SU-DHL-6 (cell line): ENCODE results near the gene OR13C8.

Experiments used
- H2AFZ ChIP-seq: fragments of 200-600 bp; sonication (generic); 2 replicates; pipeline ENCODE4 v1.6.1; 2014; ENCODE audit warnings: low read depth, mild to moderate bottlenecking, moderate library complexity, mixed read lengths, antibody characterized with exemption, low read length; ENCODE audit not compliant: severe bottlenecking
- H3F3A ChIP-seq: fragments of 200-600 bp; shearing (Covaris generic); 2 replicates; pipeline ENCODE4 v1.6.0; 2016; ENCODE audit warnings: antibody characterized with exemption, mild to moderate bottlenecking; ENCODE audit not compliant: insufficient read depth
- H3K27ac ChIP-seq: fragments of 200-600 bp; sonication (generic); 2 replicates; pipeline ENCODE4 v1.5.1; 2016; ENCODE audit warnings: low read depth, mild to moderate bottlenecking, low read length, moderate library complexity, mixed read lengths
- H3K27me3 ChIP-seq: fragments of 200-600 bp; sonication (generic), shearing (Covaris generic); 2 replicates; pipeline ENCODE4 v1.6.0; 2014; ENCODE audit warnings: mild to moderate bottlenecking, low read length
- H3K36me3 ChIP-seq: fragments of 200-600 bp; sonication (generic); 2 replicates; pipeline ENCODE4 v1.6.1; 2014; ENCODE audit warnings: mild to moderate bottlenecking, low read length, mixed read lengths
- H3K4me2 ChIP-seq: fragments of 300-600, 200-600 bp; shearing (Covaris generic), sonication (generic); 2 replicates; pipeline ENCODE4 v1.6.0; 2014; ENCODE audit warnings: low read length, low read depth, mild to moderate bottlenecking; ENCODE audit not compliant: poor library complexity, severe bottlenecking
- H3K4me3 ChIP-seq: fragments of 200-600 bp; sonication (generic); 2 replicates; pipeline ENCODE4 v1.5.1; 2014; ENCODE audit warnings: antibody characterized with exemption, low read length, mild to moderate bottlenecking, mixed read lengths; ENCODE audit not compliant: insufficient read depth, poor library complexity, severe bottlenecking
- H3K79me2 ChIP-seq: fragments of 200-600 bp; sonication (generic); 2 replicates; pipeline ENCODE4 v1.6.1; 2014; ENCODE audit warnings: mild to moderate bottlenecking, low read length, moderate library complexity; ENCODE audit not compliant: insufficient read depth
- H3K9ac ChIP-seq: fragments of 200-600 bp; sonication (generic); 2 replicates; pipeline ENCODE4 v1.7.0; 2014; ENCODE audit warnings: mild to moderate bottlenecking, low read length
- H3K9me2 ChIP-seq: fragments of 200-600 bp; sonication (generic); replicated peaks from 2 replicates; pipeline ENCODE4 v1.6.1; 2014; ENCODE audit warnings: low read length; ENCODE audit not compliant: insufficient read depth
- H3K9me3 ChIP-seq: fragments of 200-600 bp; sonication (generic); 2 replicates; pipeline ENCODE4 v1.6.1; 2014; ENCODE audit warnings: low read length, mixed read lengths; ENCODE audit not compliant: insufficient read depth
- H4K20me1 ChIP-seq: fragments of 200-600 bp; sonication (generic); 2 replicates; pipeline ENCODE4 v1.6.1; 2014; ENCODE audit warnings: low read depth, mild to moderate bottlenecking, antibody characterized with exemption, low read length, moderate library complexity, mixed read lengths
- CTCF ChIP-seq: fragments of 200-600 bp; sonication (generic); IDR thresholded peaks from one replicate; pipeline ENCODE4 v1.5.1; 2017; ENCODE audit warnings: antibody characterized with exemption, mild to moderate bottlenecking, low read length, moderate library complexity; ENCODE audit not compliant: insufficient read depth, poor library complexity, severe bottlenecking
- EZH2phosphoT487 ChIP-seq: fragments of 200-600 bp; sonication (generic), shearing (Covaris generic); conservative IDR thresholded peaks from 2 replicates; pipeline ENCODE4 v1.6.1; 2018; ENCODE audit warnings: mild to moderate bottlenecking, antibody characterized with exemption, low read length, moderate library complexity, mixed read lengths

OR13C8 gene

DNA sequence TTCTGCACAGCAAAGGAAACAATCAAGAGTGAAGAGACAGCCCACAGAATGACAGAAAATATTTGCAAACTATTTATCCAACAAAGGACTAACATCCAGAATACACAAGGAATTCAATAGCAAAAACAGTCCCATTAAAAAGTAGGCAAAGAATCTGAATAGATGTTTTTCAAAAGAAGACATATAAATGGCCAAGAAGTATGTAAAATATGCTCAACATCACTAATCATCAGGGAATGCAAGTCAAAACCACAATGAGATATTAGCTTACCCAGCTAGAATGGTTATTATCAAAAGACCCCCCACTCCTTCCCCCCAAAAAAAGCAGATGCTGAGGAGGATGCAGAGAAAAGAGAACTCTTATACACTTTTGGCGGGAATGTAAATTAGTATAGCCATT lies 13.4 kb upstream of the OR13C8 start:
- H3K9ac ChIP-seq = no peak overlapping the region
- H3K36me3 ChIP-seq = no peaks in the 10 kb centered on the region
- no peak overlapping the region for H3K4me3 ChIP-seq
- H3K9me3 ChIP-seq = no peaks in the 10 kb centered on the region
- no peaks in the 10 kb centered on the region for H3K9me2 ChIP-seq
- no peak for TF ChIP-seq CTCF
- TF ChIP-seq EZH2phosphoT487 = no peak
- H2AFZ ChIP-seq = no peak overlapping the region
- H3K79me2 ChIP-seq = no peaks in the 10 kb centered on the region
- H4K20me1 ChIP-seq = no peaks in the 10 kb centered on the region
- no peak overlapping the region for H3K4me2 ChIP-seq
- no peaks in the 10 kb centered on the region for H3K27me3 ChIP-seq
- H3K27ac ChIP-seq = no peak overlapping the region
- no peaks in the 10 kb centered on the region for H3F3A ChIP-seq

- Histone ChIP-seq H2AFZ (no peak overlapping the region), H3F3A (no peaks in the 10 kb centered on the region), H3K4me3 (no peak overlapping the region), H3K9ac (no peak overlapping the region), H3K79me2 (no peaks in the 10 kb centered on the region), H3K27me3 (no peaks in the 10 kb centered on the region), H3K36me3 (no peaks in the 10 kb centered on the region), H3K9me3 (no peaks in the 10 kb centered on the region), H3K4me2 (no peak overlapping the region), H3K9me2 (no peaks in the 10 kb centered on the region), H3K27ac (no peak overlapping the region), H4K20me1 (no peaks in the 10 kb centered on the region)
- TF ChIP-seq CTCF = no peak
- TF ChIP-seq EZH2phosphoT487 = no peak
Observed at GRCh38 chr9:104556830-104557634, 11.9 kb upstream of the OR13C8 start.

- no peaks in the 10 kb centered on the region for H3K79me2 ChIP-seq
- no peaks in the 10 kb centered on the region for H3K36me3 ChIP-seq
- H3K4me2 ChIP-seq = no peak overlapping the region
- no peaks in the 10 kb centered on the region for H3F3A ChIP-seq
- no peak overlapping the region for H3K4me3 ChIP-seq
- TF ChIP-seq EZH2phosphoT487 = no peak
- TF ChIP-seq CTCF = no peak
- no peaks in the 10 kb centered on the region for H3K9me2 ChIP-seq
- no peak overlapping the region for H2AFZ ChIP-seq
- no peak overlapping the region for H3K27ac ChIP-seq
- H3K9me3 ChIP-seq = no peaks in the 10 kb centered on the region
- H3K27me3 ChIP-seq = no peaks in the 10 kb centered on the region
- H4K20me1 ChIP-seq = no peaks in the 10 kb centered on the region
- H3K9ac ChIP-seq = no peak overlapping the region
Observed at GRCh38 chr9:104564358-104564757, 4.6 kb upstream of the OR13C8 start.
